Measurements from ENCODE around the gene SLX9.

DNA sequence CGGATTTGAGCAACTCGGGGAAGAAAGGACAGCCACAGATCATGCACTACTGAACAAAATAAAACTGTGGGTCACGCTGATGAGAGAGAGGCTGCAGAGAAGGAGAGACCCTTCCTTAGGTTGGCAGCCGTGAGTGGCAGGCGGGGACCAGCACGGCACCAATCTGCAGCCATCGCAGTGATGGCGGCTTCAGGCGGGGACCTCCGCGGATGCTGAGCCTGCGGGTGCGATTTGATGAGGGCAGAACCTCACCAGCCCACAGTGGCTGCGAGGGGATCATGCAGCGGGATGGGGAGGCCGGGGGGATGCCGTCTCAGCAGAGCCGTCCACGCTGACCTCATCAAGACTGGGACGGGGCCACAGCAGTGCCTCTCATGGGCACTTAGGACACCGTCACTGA, 30.9 kb upstream of the SLX9 start:
- TF ChIP-seq, protein P1, sequence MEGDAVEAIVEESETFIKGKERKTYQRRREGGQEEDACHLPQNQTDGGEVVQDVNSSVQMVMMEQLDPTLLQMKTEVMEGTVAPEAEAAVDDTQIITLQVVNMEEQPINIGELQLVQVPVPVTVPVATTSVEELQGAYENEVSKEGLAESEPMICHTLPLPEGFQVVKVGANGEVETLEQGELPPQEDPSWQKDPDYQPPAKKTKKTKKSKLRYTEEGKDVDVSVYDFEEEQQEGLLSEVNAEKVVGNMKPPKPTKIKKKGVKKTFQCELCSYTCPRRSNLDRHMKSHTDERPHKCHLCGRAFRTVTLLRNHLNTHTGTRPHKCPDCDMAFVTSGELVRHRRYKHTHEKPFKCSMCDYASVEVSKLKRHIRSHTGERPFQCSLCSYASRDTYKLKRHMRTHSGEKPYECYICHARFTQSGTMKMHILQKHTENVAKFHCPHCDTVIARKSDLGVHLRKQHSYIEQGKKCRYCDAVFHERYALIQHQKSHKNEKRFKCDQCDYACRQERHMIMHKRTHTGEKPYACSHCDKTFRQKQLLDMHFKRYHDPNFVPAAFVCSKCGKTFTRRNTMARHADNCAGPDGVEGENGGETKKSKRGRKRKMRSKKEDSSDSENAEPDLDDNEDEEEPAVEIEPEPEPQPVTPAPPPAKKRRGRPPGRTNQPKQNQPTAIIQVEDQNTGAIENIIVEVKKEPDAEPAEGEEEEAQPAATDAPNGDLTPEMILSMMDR (IDR thresholded peaks at IDR 0.05) = no peak
- no peak for TF ChIP-seq POLR2AphosphoS5 (IDR thresholded peaks at IDR 0.05)
- no peak for TF ChIP-seq EP300 (IDR thresholded peaks at IDR 0.05; ENCODE audit: low read depth)
- no peak for TF ChIP-seq POLR2A (IDR thresholded peaks at IDR 0.05)

Measured in transverse colon (tissue), 4 donors.